ENCODE data around the gene ZC3H10. TPM values are rescaled to one million over a fixed set of nuclear protein-coding genes. Genes with fewer than 3 reads are reported as not detected.

The ZC3H10 gene
- polyA plus RNA-seq, 1 donor from 2014 or later, result 6.7 TPM

DNA sequence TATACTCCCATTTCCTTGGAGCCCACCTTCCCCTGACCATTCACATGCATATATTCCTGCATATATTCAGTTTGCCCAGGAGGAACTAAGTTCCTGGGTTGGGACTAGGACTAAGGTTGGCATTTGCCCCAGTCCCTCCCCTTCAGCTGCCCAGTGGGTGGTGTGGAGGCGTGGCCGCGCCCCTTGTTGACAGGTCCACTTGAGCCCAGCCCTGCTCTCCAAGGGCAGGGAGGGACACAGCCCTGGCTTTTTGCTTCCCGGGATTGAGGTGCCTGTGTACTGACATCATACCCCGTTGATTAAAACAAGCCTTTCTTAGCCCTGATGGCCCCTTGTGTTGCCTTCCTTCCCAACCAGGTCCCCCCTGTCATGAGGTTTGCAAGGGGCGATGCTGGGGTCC, 30.8 kb upstream of the ZC3H10 start:
- Histone ChIP-seq H3K9ac (ENCODE audit: low read length) (no peak overlapping the region), H3K36me3 (ENCODE audit: insufficient read depth, low read length) (no peaks in the 10 kb centered on the region), H3K27me3 (ENCODE audit: insufficient read depth, low read depth, low read length) (peaks cover 3% of the 10 kb centered on the region), H3K9me3 (ENCODE audit: low read length) (no peaks in the 10 kb centered on the region), H3K79me2 (replicated peaks; ENCODE audit: insufficient read depth, low read length) (no peaks in the 10 kb centered on the region), H3K27ac (ENCODE audit: low read length) (no peak overlapping the region), H3K4me3 (ENCODE audit: low read length) (no peak overlapping the region), H4K20me1 (ENCODE audit: insufficient read depth) (no peaks in the 10 kb centered on the region), H2AFZ (ENCODE audit: low read depth, low read length) (no peak overlapping the region), H3F3A (ENCODE audit: insufficient read depth, low read length, poor library complexity, severe bottlenecking) (no peaks in the 10 kb centered on the region), H3K4me2 (ENCODE audit: low read length) (no peak overlapping the region), H3K9me2 (ENCODE audit: insufficient read depth, low read length) (no peaks in the 10 kb centered on the region)
- TF ChIP-seq POLR2AphosphoS5 (IDR thresholded peaks at IDR 0.05), result no peak
- TF ChIP-seq SMC3 (conservative IDR thresholded peaks at IDR 0.05; ENCODE audit: poor library complexity), result no peak
- TF ChIP-seq MXI1 (conservative IDR thresholded peaks at IDR 0.05; ENCODE audit: poor library complexity, severe bottlenecking), result no peak
- TF ChIP-seq, protein P1, sequence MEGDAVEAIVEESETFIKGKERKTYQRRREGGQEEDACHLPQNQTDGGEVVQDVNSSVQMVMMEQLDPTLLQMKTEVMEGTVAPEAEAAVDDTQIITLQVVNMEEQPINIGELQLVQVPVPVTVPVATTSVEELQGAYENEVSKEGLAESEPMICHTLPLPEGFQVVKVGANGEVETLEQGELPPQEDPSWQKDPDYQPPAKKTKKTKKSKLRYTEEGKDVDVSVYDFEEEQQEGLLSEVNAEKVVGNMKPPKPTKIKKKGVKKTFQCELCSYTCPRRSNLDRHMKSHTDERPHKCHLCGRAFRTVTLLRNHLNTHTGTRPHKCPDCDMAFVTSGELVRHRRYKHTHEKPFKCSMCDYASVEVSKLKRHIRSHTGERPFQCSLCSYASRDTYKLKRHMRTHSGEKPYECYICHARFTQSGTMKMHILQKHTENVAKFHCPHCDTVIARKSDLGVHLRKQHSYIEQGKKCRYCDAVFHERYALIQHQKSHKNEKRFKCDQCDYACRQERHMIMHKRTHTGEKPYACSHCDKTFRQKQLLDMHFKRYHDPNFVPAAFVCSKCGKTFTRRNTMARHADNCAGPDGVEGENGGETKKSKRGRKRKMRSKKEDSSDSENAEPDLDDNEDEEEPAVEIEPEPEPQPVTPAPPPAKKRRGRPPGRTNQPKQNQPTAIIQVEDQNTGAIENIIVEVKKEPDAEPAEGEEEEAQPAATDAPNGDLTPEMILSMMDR (IDR thresholded peaks at IDR 0.05; ENCODE audit: poor library complexity, severe bottlenecking), result no peak
- no peak for TF ChIP-seq EZH2 (IDR thresholded peaks at IDR 0.05; ENCODE audit: borderline replicate concordance, insufficient read depth, low read length, poor library complexity, severe bottlenecking)
- no peak for TF ChIP-seq EP300 (conservative IDR thresholded peaks at IDR 0.05; ENCODE audit: poor library complexity, severe bottlenecking)
- TF ChIP-seq RAD21 (conservative IDR thresholded peaks at IDR 0.05), result no peak
- TF ChIP-seq TAF1 (IDR thresholded peaks at IDR 0.05; ENCODE audit: low read depth), result no peak
- TF ChIP-seq, protein P2, sequence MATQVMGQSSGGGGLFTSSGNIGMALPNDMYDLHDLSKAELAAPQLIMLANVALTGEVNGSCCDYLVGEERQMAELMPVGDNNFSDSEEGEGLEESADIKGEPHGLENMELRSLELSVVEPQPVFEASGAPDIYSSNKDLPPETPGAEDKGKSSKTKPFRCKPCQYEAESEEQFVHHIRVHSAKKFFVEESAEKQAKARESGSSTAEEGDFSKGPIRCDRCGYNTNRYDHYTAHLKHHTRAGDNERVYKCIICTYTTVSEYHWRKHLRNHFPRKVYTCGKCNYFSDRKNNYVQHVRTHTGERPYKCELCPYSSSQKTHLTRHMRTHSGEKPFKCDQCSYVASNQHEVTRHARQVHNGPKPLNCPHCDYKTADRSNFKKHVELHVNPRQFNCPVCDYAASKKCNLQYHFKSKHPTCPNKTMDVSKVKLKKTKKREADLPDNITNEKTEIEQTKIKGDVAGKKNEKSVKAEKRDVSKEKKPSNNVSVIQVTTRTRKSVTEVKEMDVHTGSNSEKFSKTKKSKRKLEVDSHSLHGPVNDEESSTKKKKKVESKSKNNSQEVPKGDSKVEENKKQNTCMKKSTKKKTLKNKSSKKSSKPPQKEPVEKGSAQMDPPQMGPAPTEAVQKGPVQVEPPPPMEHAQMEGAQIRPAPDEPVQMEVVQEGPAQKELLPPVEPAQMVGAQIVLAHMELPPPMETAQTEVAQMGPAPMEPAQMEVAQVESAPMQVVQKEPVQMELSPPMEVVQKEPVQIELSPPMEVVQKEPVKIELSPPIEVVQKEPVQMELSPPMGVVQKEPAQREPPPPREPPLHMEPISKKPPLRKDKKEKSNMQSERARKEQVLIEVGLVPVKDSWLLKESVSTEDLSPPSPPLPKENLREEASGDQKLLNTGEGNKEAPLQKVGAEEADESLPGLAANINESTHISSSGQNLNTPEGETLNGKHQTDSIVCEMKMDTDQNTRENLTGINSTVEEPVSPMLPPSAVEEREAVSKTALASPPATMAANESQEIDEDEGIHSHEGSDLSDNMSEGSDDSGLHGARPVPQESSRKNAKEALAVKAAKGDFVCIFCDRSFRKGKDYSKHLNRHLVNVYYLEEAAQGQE (IDR thresholded peaks at IDR 0.05; ENCODE audit: borderline replicate concordance), result no peak

DNA sequence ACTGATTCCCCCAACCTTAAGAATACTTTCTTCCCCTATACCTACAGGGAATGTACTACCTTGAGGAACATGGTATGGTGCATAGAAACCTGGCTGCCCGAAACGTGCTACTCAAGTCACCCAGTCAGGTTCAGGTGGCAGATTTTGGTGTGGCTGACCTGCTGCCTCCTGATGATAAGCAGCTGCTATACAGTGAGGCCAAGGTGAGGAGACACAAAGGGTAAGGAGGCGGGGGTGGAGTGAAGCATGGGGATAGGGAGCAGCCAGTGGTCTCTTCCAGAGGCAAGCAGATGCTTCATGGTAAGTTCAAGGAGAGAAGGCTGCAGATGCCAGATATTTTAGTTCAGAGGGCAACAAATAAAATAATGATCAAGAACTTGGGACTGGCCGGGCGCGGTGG, 20.3 kb upstream of the ZC3H10 start:
- Histone ChIP-seq H3K27me3 (ENCODE audit: insufficient read depth, low read depth, low read length) (no peaks in the 10 kb centered on the region), H3K36me3 (ENCODE audit: insufficient read depth, low read length) (no peaks in the 10 kb centered on the region), H3K9me2 (ENCODE audit: insufficient read depth, low read length) (no peaks in the 10 kb centered on the region), H3K79me2 (replicated peaks; ENCODE audit: insufficient read depth, low read length) (no peaks in the 10 kb centered on the region), H3K4me3 (ENCODE audit: low read length) (no peak overlapping the region), H3K9ac (ENCODE audit: low read length) (no peak overlapping the region), H3K9me3 (ENCODE audit: low read length) (no peaks in the 10 kb centered on the region), H3F3A (ENCODE audit: insufficient read depth, low read length, poor library complexity, severe bottlenecking) (no peaks in the 10 kb centered on the region), H3K27ac (ENCODE audit: low read length) (no peak overlapping the region), H3K4me2 (ENCODE audit: low read length) (no peak overlapping the region), H2AFZ (ENCODE audit: low read depth, low read length) (no peak overlapping the region), H4K20me1 (ENCODE audit: insufficient read depth) (no peaks in the 10 kb centered on the region)
- no peak for TF ChIP-seq EP300 (conservative IDR thresholded peaks at IDR 0.05; ENCODE audit: poor library complexity, severe bottlenecking)
- TF ChIP-seq RAD21 (conservative IDR thresholded peaks at IDR 0.05), result no peak
- no peak for TF ChIP-seq EZH2 (IDR thresholded peaks at IDR 0.05; ENCODE audit: borderline replicate concordance, insufficient read depth, low read length, poor library complexity, severe bottlenecking)
- TF ChIP-seq, protein P1 (IDR thresholded peaks at IDR 0.05; ENCODE audit: poor library complexity, severe bottlenecking), result no peak
- TF ChIP-seq TAF1 (IDR thresholded peaks at IDR 0.05; ENCODE audit: low read depth), result no peak
- TF ChIP-seq, protein P2 (IDR thresholded peaks at IDR 0.05; ENCODE audit: borderline replicate concordance), result no peak
- TF ChIP-seq MXI1 (conservative IDR thresholded peaks at IDR 0.05; ENCODE audit: poor library complexity, severe bottlenecking), result no peak
- TF ChIP-seq POLR2AphosphoS5 (IDR thresholded peaks at IDR 0.05), result no peak
- no peak for TF ChIP-seq SMC3 (conservative IDR thresholded peaks at IDR 0.05; ENCODE audit: poor library complexity)

Measured in neural cell (in vitro differentiated cells).